H9 (cell line): Measurements from ENCODE around the gene ZNF521. TPM values are rescaled to one million over a fixed set of nuclear protein-coding genes. Genes with fewer than 3 reads are reported as not detected.

Experiments used
- DNase-seq: peaks from one replicate; pipeline ENCODE4 v3.0.0-alpha.2; 2017
- H2AFZ ChIP-seq: one replicate; pipeline ENCODE4 v1.6.1; 2013; ENCODE audit warnings: mild to moderate bottlenecking, low read length, control low read depth, moderate library complexity
- H2AK5ac ChIP-seq: 2 replicates; pipeline ENCODE4 v1.6.1; 2013; ENCODE audit warnings: low read length, control low read depth, mixed read lengths; ENCODE audit not compliant: insufficient read length
- H2BK120ac ChIP-seq: one replicate; pipeline ENCODE4 v1.6.1; 2013; ENCODE audit warnings: low read depth, mild to moderate bottlenecking, low read length, control low read depth, inconsistent platforms; ENCODE audit not compliant: poor library complexity, severe bottlenecking
- H2BK12ac ChIP-seq: 2 replicates; pipeline ENCODE4 v1.6.1; 2013; ENCODE audit warnings: low read length, control low read depth, mixed read lengths, low read depth; ENCODE audit not compliant: insufficient read length
- H2BK15ac ChIP-seq: 2 replicates; pipeline ENCODE4 v1.6.1; 2013; ENCODE audit warnings: low read depth, low read length, control low read depth
- H2BK20ac ChIP-seq: one replicate; pipeline ENCODE4 v1.6.1; 2013; ENCODE audit warnings: low read depth, mild to moderate bottlenecking, low read length, control low read depth, inconsistent platforms; ENCODE audit not compliant: poor library complexity, severe bottlenecking
- H2BK5ac ChIP-seq: 2 replicates; pipeline ENCODE4 v1.6.1; 2013; ENCODE audit warnings: low read length, control low read depth, mixed read lengths; ENCODE audit not compliant: insufficient read length
- H3K14ac ChIP-seq: 2 replicates; pipeline ENCODE4 v1.6.1; 2013; ENCODE audit warnings: low read length, control low read depth; ENCODE audit not compliant: insufficient read depth
- H3K18ac ChIP-seq: 2 replicates; pipeline ENCODE4 v1.6.1; 2013; ENCODE audit warnings: low read depth, mild to moderate bottlenecking, mixed read lengths, low read length, control low read depth; ENCODE audit not compliant: insufficient read length
- H3K23ac ChIP-seq: 2 replicates; pipeline ENCODE4 v1.6.1; 2013; ENCODE audit warnings: low read length, control low read depth, mixed read lengths, low read depth; ENCODE audit not compliant: insufficient read length
- H3K23me2 ChIP-seq: 2 replicates; pipeline ENCODE4 v1.6.1; 2013; ENCODE audit warnings: low read depth, mild to moderate bottlenecking, mixed read lengths, low read length, control low read depth; ENCODE audit not compliant: insufficient read length, poor library complexity, severe bottlenecking
- H3K27ac ChIP-seq: 2 replicates; pipeline ENCODE4 v1.5.1; 2013; ENCODE audit warnings: low read length, control low read depth, mixed read lengths, low read depth; ENCODE audit not compliant: insufficient read length
- H3K27me3 ChIP-seq: 2 replicates; pipeline ENCODE4 v1.6.1; 2013; ENCODE audit warnings: low read length, control low read depth, inconsistent platforms; ENCODE audit not compliant: insufficient read depth
- H3K4ac ChIP-seq: 2 replicates; pipeline ENCODE4 v1.6.1; 2013; ENCODE audit warnings: low read depth, mild to moderate bottlenecking, control low read depth, inconsistent platforms, low read length, moderate library complexity
- H3K4me1 ChIP-seq: 2 replicates; pipeline ENCODE4 v1.6.1; 2013; ENCODE audit warnings: low read length, control low read depth, inconsistent platforms; ENCODE audit not compliant: insufficient read depth
- H3K4me2 ChIP-seq: 2 replicates; pipeline ENCODE4 v1.6.1; 2013; ENCODE audit warnings: low read length, control low read depth, mixed read lengths; ENCODE audit not compliant: insufficient read length, insufficient read depth
- H3K56ac ChIP-seq: 2 replicates; pipeline ENCODE4 v1.6.1; 2013; ENCODE audit warnings: low read depth, mild to moderate bottlenecking, mixed read lengths, low read length, control low read depth; ENCODE audit not compliant: insufficient read length
- H3K79me1 ChIP-seq: 2 replicates; pipeline ENCODE4 v1.6.1; 2013; ENCODE audit warnings: low read depth, mild to moderate bottlenecking, moderate library complexity, low read length, control low read depth, inconsistent platforms; ENCODE audit not compliant: insufficient read depth, poor library complexity, severe bottlenecking
- H3K79me2 ChIP-seq: 2 replicates; pipeline ENCODE4 v1.6.1; 2013; ENCODE audit warnings: low read length, control low read depth, inconsistent platforms; ENCODE audit not compliant: insufficient read depth
- H3K9ac ChIP-seq: 2 replicates; pipeline ENCODE4 v1.6.1; 2013; ENCODE audit warnings: low read length, control low read depth, mixed read lengths; ENCODE audit not compliant: insufficient read length; ENCODE audit errors: extremely low read depth
- H3K9me3 ChIP-seq: one replicate; pipeline ENCODE4 v1.6.1; 2013; ENCODE audit warnings: low read depth, low read length, inconsistent platforms; ENCODE audit not compliant: control insufficient read depth
- H3T11ph ChIP-seq: one replicate; pipeline ENCODE4 v1.6.1; 2013; ENCODE audit warnings: mild to moderate bottlenecking, low read length, control low read depth, inconsistent platforms
- H4K20me1 ChIP-seq: one replicate; pipeline ENCODE4 v1.6.1; 2013; ENCODE audit not compliant: control insufficient read depth, insufficient read length, insufficient read depth
- H4K5ac ChIP-seq: 2 replicates; pipeline ENCODE4 v1.6.1; 2013; ENCODE audit warnings: low read depth, mild to moderate bottlenecking, mixed read lengths, low read length, control low read depth; ENCODE audit not compliant: insufficient read length
- H4K8ac ChIP-seq: replicated peaks from 2 replicates; pipeline ENCODE4 v1.6.1; 2013; ENCODE audit warnings: low read length, control low read depth, mixed read lengths, low read depth; ENCODE audit not compliant: insufficient read length
- H4K91ac ChIP-seq: 2 replicates; pipeline ENCODE4 v1.6.1; 2013; ENCODE audit warnings: low read depth, mild to moderate bottlenecking, moderate library complexity, mixed read lengths, low read length, control low read depth; ENCODE audit not compliant: insufficient read length
- H3K27ac Mint-ChIP-seq, 3 experiments: 2 replicates in 2 of 3; 3 replicates in 1 of 3; pipeline ENCODE4 v1.8.0; 2020 to 2021; ENCODE audit warnings: mixed read lengths in 3 of 3, mild to moderate bottlenecking in 1 of 3, moderate library complexity in 1 of 3
- H3K27me3 Mint-ChIP-seq: 2 replicates; pipeline ENCODE4 v1.8.0; 2021; ENCODE audit warnings: low read depth, mild to moderate bottlenecking, moderate library complexity, mixed read lengths
- H3K36me3 Mint-ChIP-seq, 3 experiments: 2 replicates in 2 of 3; 3 replicates in 1 of 3; pipeline ENCODE4 v1.8.0; 2020 to 2021; ENCODE audit warnings: low read depth in 3 of 3, mixed read lengths in 3 of 3; ENCODE audit not compliant: insufficient read depth in 1 of 3
- H3K4me1 Mint-ChIP-seq, 2 experiments: 2 replicates each; pipeline ENCODE4 v1.8.0; 2020; ENCODE audit warnings: mixed read lengths in 2 of 2
- H3K4me3 Mint-ChIP-seq, 2 experiments: 2 replicates in 1 of 2; 3 replicates in 1 of 2; pipeline ENCODE4 v1.8.0; 2020 to 2021; ENCODE audit warnings: mild to moderate bottlenecking in 2 of 2, mixed read lengths in 2 of 2, moderate library complexity in 1 of 2
- H3K9me3 Mint-ChIP-seq, 2 experiments: 2 replicates in 1 of 2; 3 replicates in 1 of 2; pipeline ENCODE4 v1.8.0; 2020; ENCODE audit warnings: mild to moderate bottlenecking in 2 of 2, mixed read lengths in 2 of 2, moderate library complexity in 1 of 2
- total RNA-seq: library from RNA; stranded (reverse); gene quantifications from 2 replicates; pipeline ENCODE4 v1.2.1, GENCODE V29; 2021
- TF ChIP-seq, protein P1 (sequence below): fragments of 200-600 bp; sonication (generic); conservative IDR thresholded peaks from 3 replicates; pipeline ENCODE4 v1.8.0; 2021; ENCODE audit warnings: antibody characterized with exemption, mild to moderate bottlenecking

ZNF521 gene
- total RNA-seq, 1 experiment from 2014 or later, result 3.3 TPM

DNA sequence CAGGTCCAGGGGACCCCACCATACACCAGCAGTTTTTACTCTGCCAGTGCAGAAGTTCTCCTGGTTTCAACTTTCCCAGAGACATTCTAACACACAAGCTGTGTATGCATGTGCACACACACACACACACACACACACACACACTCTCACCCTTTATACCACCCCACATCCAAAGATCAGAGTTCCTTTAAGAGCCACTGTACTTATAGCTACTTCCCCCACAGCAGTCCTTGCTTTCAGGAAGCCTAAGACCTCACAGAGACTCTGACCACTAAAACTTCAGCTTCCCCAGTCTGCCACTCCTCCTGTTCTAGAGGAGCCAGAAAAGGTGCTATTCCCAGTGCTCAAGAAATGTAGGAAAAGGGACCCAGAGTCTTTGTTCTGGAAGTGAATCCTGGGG lies 107.8 kb downstream of the ZNF521 start:
- TF ChIP-seq, protein P1, sequence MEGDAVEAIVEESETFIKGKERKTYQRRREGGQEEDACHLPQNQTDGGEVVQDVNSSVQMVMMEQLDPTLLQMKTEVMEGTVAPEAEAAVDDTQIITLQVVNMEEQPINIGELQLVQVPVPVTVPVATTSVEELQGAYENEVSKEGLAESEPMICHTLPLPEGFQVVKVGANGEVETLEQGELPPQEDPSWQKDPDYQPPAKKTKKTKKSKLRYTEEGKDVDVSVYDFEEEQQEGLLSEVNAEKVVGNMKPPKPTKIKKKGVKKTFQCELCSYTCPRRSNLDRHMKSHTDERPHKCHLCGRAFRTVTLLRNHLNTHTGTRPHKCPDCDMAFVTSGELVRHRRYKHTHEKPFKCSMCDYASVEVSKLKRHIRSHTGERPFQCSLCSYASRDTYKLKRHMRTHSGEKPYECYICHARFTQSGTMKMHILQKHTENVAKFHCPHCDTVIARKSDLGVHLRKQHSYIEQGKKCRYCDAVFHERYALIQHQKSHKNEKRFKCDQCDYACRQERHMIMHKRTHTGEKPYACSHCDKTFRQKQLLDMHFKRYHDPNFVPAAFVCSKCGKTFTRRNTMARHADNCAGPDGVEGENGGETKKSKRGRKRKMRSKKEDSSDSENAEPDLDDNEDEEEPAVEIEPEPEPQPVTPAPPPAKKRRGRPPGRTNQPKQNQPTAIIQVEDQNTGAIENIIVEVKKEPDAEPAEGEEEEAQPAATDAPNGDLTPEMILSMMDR, result no peak
- no peak overlapping the region for H3K4ac ChIP-seq
- H2BK15ac ChIP-seq, result no peak overlapping the region
- no peak for DNase-seq
- Mint-ChIP-seq H3K36me3 (no peaks in the 10 kb centered on the region), H3K27me3 (no peaks in the 10 kb centered on the region), H3K4me3 (no peak overlapping the region; a peak in 1 of 5 replicates), H3K4me1 (peaks cover 0 to 7% of the 10 kb centered on the region in 2 experiments; a peak in 2 of 4 replicates), H3K9me3 (no peaks in the 10 kb centered on the region), H3K27ac (peak overlapping the region in 1 of 3 experiments; percentile 59; a peak in 2 of 7 replicates)
- no peak overlapping the region for H3K9ac ChIP-seq
- H2BK20ac ChIP-seq, result no peak overlapping the region
- H2BK12ac ChIP-seq, result no peak overlapping the region
- H3K9me3 ChIP-seq, result no peaks in the 10 kb centered on the region
- H3K23me2 ChIP-seq, result no peaks in the 10 kb centered on the region
- no peaks in the 10 kb centered on the region for H3K79me1 ChIP-seq
- H4K5ac ChIP-seq, result no peak overlapping the region
- no peak overlapping the region for H2AK5ac ChIP-seq
- no peaks in the 10 kb centered on the region for H3K79me2 ChIP-seq
- no peak overlapping the region for H2BK5ac ChIP-seq
- H3K4me1 ChIP-seq, result no peaks in the 10 kb centered on the region
- no peak overlapping the region for H3K27ac ChIP-seq
- H3K23ac ChIP-seq, result no peak overlapping the region
- H3K4me2 ChIP-seq, result no peak overlapping the region
- H4K20me1 ChIP-seq, result no peaks in the 10 kb centered on the region
- no peak overlapping the region for H3K14ac ChIP-seq
- H2BK120ac ChIP-seq, result no peak overlapping the region
- no peak overlapping the region for H3K56ac ChIP-seq
- no peak overlapping the region for H4K8ac ChIP-seq
- H3K27me3 ChIP-seq, result no peaks in the 10 kb centered on the region
- no peak overlapping the region for H3K18ac ChIP-seq
- no peak overlapping the region for H4K91ac ChIP-seq
- H2AFZ ChIP-seq, result no peak overlapping the region
- H3T11ph ChIP-seq, result no peak overlapping the region
